MCF 10A (cell line): ENCODE results near the gene CCDC12. TPM values are rescaled to one million over a fixed set of nuclear protein-coding genes. Genes with fewer than 3 reads are reported as not detected.

ENCODE experiments used
- BruUV-seq: library from RNA; stranded (reverse); fragments of 400-500 nt; replicated peaks from 2 replicates; lab custom pipeline; 2021; lab: Mats Ljungman, UMichigan
- CTCF ChIA-PET: fragments of 300-600 bp; sonication (Branson Sonifier 250); formaldehyde crosslinking; extraction: SDS; loops from one replicate; lab custom pipeline; 2021; ENCODE audit warnings: antibody characterized with exemption, inconsistent platforms; lab: Yijun Ruan, JAX
- POLR2A ChIA-PET: fragments of 300-600, 350-650 bp; sonication (Branson Sonifier 250); formaldehyde crosslinking; extraction: SDS; loops from one replicate; lab custom pipeline; 2020; ENCODE audit warnings: antibody characterized with exemption, inconsistent platforms; lab: Yijun Ruan, JAX
- DNase-seq: peaks from one replicate; pipeline ENCODE4 v3.0.0-alpha.2; 2018; ENCODE audit not compliant: unreplicated experiment
- H3K27ac Mint-ChIP-seq: one replicate; pipeline ENCODE4 v1.8.0; 2022; ENCODE audit warnings: mild to moderate bottlenecking, low read depth, mixed read lengths; ENCODE audit not compliant: unreplicated experiment
- H3K27me3 Mint-ChIP-seq: one replicate; pipeline ENCODE4 v1.8.0; 2022; ENCODE audit warnings: mixed read lengths; ENCODE audit not compliant: insufficient read depth, unreplicated experiment
- H3K36me3 Mint-ChIP-seq: one replicate; pipeline ENCODE4 v1.8.0; 2022; ENCODE audit warnings: mild to moderate bottlenecking, moderate library complexity, mixed read lengths; ENCODE audit not compliant: insufficient read depth, unreplicated experiment
- H3K4me1 Mint-ChIP-seq: one replicate; pipeline ENCODE4 v1.8.0; 2022; ENCODE audit warnings: mixed read lengths; ENCODE audit not compliant: insufficient read depth, unreplicated experiment
- H3K4me3 Mint-ChIP-seq: one replicate; pipeline ENCODE4 v1.8.0; 2022; ENCODE audit warnings: mild to moderate bottlenecking, moderate library complexity, mixed read lengths; ENCODE audit not compliant: unreplicated experiment
- H3K9me3 Mint-ChIP-seq: one replicate; pipeline ENCODE4 v1.8.0; 2022; ENCODE audit warnings: mixed read lengths; ENCODE audit not compliant: unreplicated experiment
- CTCF ChIP-seq: fragments of 200-600 bp; IDR thresholded peaks from one replicate; pipeline ENCODE4 v1.8.0; 2022; ENCODE audit warnings: antibody characterized with exemption, mild to moderate bottlenecking; ENCODE audit not compliant: unreplicated experiment
- intact Hi-C: fragments of 100-400 bp; cut with micrococcal nuclease; formaldehyde crosslinking; loops from 2 replicates; pipeline ENCODE4 v1.14.1; 2022
- total RNA-seq: library from RNA; stranded (reverse); gene quantifications from 2 replicates; pipeline ENCODE4 v1.2.3, GENCODE V29; 2022

The CCDC12 gene
- total RNA-seq, 1 experiment from 2014 or later: 45.9 TPM

- H3K27ac Mint-ChIP-seq: peak overlapping the region; percentile 81
- peaks cover 46% of the 10 kb centered on the region for H3K4me1 Mint-ChIP-seq
- TF ChIP-seq CTCF: no peak
- CTCF ChIA-PET: interaction anchor here (0.6 to 1.7 kb wide), 4 partner anchors 13 to 1219 kb away, joined by 3 to 9 read pairs (median 4); no protein-coding TSS in a partner anchor
- H3K36me3 Mint-ChIP-seq: peaks cover 6% of the 10 kb centered on the region
- no peaks in the 10 kb centered on the region for H3K27me3 Mint-ChIP-seq
- H3K4me3 Mint-ChIP-seq: no peak overlapping the region
- POLR2A ChIA-PET: interaction anchor here (0.7 to 5.3 kb wide), 4 partner anchors 15 to 49 kb away, joined by 3 to 34 read pairs (median 7); partner anchors contain the start of gene NBEAL2
- intact Hi-C loops: no loop called here
- no TSS peak for BruUV-seq
- H3K9me3 Mint-ChIP-seq: no peaks in the 10 kb centered on the region
- DNase-seq: no peak
These were observed 43.9 kb downstream of the CCDC12 start for GRCh38 chr3:46932455-46933225.

GRCh38 chr3:46931631-46932331, 44.8 kb downstream of the CCDC12 start:
- H3K27ac Mint-ChIP-seq: peak overlapping the region; percentile 81
- POLR2A ChIA-PET: interaction anchor here (0.7 to 3.4 kb wide), 2 partner anchors 17 to 48 kb away, joined by 5 to 9 read pairs; partner anchors contain the start of gene NBEAL2
- no TSS peak for BruUV-seq
- peaks cover 12% of the 10 kb centered on the region for H3K36me3 Mint-ChIP-seq
- CTCF ChIA-PET: interaction anchor here (0.6 kb wide), 1 partner anchor 1218 kb away, joined by 4 read pairs; no protein-coding TSS in a partner anchor
- H3K27me3 Mint-ChIP-seq: no peaks in the 10 kb centered on the region
- no peak for TF ChIP-seq CTCF
- DNase-seq: no peak
- intact Hi-C loops: no loop called here
- H3K4me1 Mint-ChIP-seq: peaks cover 43% of the 10 kb centered on the region
- no peaks in the 10 kb centered on the region for H3K9me3 Mint-ChIP-seq
- no peak overlapping the region for H3K4me3 Mint-ChIP-seq

- ChIA-PET CTCF (no interaction called here), POLR2A (interaction anchor here (0.9 to 3.4 kb wide), 2 partner anchors 44 to 49 kb away, joined by 3 to 9 read pairs; partner anchors contain the start of gene NBEAL2)
- no peak for DNase-seq
- no TSS peak for BruUV-seq
- Mint-ChIP-seq H3K27me3 (no peaks in the 10 kb centered on the region), H3K27ac (peak overlapping the region; percentile 81), H3K9me3 (no peaks in the 10 kb centered on the region), H3K4me1 (peaks cover 35% of the 10 kb centered on the region), H3K36me3 (peaks cover 17% of the 10 kb centered on the region), H3K4me3 (no peak overlapping the region)
- intact Hi-C loops: no loop called here
- TF ChIP-seq CTCF: no peak
These were observed 45.6 kb downstream of the CCDC12 start for GRCh38 chr3:46930945-46931403.
